Chondrocyte (in vitro differentiated cells): Measurements from ENCODE around the gene ZBTB46. TPM values are rescaled to one million over a fixed set of nuclear protein-coding genes. Genes with fewer than 3 reads are reported as not detected.
"Not testable (repeated sequence)": the region's sequence is repeated elsewhere in the genome, so short reads cannot be mapped to it uniquely, and the experiment has no call there.

Experiments
- DNase-seq: peaks from one replicate; pipeline ENCODE4 v3.0.0; 2021; ENCODE audit warnings: mixed read lengths, low spot score
- H3K27ac Mint-ChIP-seq: one replicate; pipeline ENCODE4 v1.8.0; 2021; ENCODE audit warnings: mild to moderate bottlenecking, moderate library complexity, mixed read lengths; ENCODE audit not compliant: unreplicated experiment
- H3K27me3 Mint-ChIP-seq: 2 replicates; pipeline ENCODE4 v1.8.0; 2021; ENCODE audit warnings: low read depth, mixed read lengths
- H3K36me3 Mint-ChIP-seq: 2 replicates; pipeline ENCODE4 v1.8.0; 2021; ENCODE audit warnings: low read depth, mixed read lengths
- H3K4me1 Mint-ChIP-seq: 2 replicates; pipeline ENCODE4 v1.8.0; 2021; ENCODE audit warnings: low read depth, mild to moderate bottlenecking, mixed read lengths
- H3K4me3 Mint-ChIP-seq: one replicate; pipeline ENCODE4 v1.8.0; 2021; ENCODE audit warnings: mild to moderate bottlenecking, moderate library complexity, mixed read lengths; ENCODE audit not compliant: unreplicated experiment
- H3K9me3 Mint-ChIP-seq: 2 replicates; pipeline ENCODE4 v1.8.0; 2021; ENCODE audit warnings: low read depth, mixed read lengths
- CTCF ChIP-seq: fragments of 200-600 bp; sonication (generic); IDR thresholded peaks from 2 replicates; pipeline ENCODE4 v1.5.0; 2021; ENCODE audit warnings: antibody characterized with exemption, mild to moderate bottlenecking, moderate library complexity
- total RNA-seq: library from RNA; stranded (reverse); gene quantifications from 3 replicates; pipeline ENCODE4 v1.2.1, GENCODE V29; 2021

ZBTB46 gene
- total RNA-seq, 1 donor from 2014 or later: 6.0 TPM

- Mint-ChIP-seq H3K27me3 (no peaks in the 10 kb centered on the region), H3K9me3 (no peaks in the 10 kb centered on the region), H3K4me3 (no peak overlapping the region), H3K27ac (no peak overlapping the region), H3K36me3 (no peaks in the 10 kb centered on the region), H3K4me1 (no peaks in the 10 kb centered on the region)
- DNase-seq: no peak
- no peak for TF ChIP-seq CTCF
Measured at GRCh38 chr20:63807654-63808053, 23.4 kb downstream of the ZBTB46 start.

DNA sequence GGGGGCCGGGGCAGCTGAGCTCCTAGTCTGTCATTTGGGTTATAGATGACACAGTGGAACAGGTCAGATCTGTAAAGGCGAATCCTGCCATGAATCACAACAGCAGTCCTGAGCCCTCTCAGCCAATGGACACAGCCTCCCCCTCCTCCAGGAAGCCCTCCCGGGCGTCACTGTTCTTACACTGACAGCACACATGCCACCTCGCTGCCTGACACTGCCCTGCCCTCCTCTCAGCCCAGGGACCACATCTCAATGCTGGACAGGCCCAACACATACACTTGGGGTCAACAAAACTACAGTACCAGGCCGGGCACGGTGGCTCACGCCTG lies 26.8 kb downstream of the ZBTB46 start:
- Mint-ChIP-seq H3K27ac (no peak overlapping the region), H3K4me1 (no peaks in the 10 kb centered on the region), H3K4me3 (no peak overlapping the region), H3K9me3 (peaks cover 2% of the 10 kb centered on the region), H3K27me3 (no peaks in the 10 kb centered on the region), H3K36me3 (peaks cover 2% of the 10 kb centered on the region)
- DNase-seq: no peak
- no peak for TF ChIP-seq CTCF

DNA sequence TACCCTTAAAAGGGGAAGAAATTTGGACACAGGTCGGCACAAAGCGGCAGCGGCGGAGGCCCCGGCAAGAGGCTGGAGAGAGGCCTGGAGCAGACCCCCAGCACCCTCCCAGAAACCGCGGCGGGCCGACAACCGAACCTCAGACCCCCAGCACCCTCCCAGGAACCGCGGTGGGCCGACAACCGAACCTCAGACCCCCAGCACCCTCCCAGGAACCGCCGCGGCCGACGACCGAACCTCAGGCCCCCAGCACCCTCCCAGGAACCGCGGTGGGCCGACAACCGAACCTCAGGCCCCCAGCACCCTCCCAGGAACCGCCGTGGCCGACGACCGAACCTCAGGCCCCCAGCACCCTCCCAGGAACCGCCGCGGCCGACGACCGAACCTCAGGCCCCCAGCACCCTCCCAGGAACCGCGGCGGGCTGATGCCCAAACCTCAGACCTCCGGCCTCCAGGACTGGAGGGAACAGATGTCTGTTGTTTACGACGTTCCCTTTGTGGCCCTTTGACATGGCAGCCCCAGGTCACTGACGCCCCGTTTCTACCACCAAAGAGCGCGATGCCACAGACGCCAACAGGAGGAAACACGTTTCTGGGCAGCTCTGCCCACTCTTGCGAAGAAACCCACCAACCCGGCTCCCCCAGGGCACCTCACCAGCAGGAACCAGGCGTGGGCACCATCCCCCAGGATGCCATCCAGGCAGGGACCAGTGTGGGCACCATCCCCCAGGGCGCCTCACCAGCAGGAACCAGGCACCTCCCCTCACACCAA lies 28.4 kb downstream of the ZBTB46 start:
- TF ChIP-seq CTCF: no peak
- no peaks in the 10 kb centered on the region for H3K27me3 Mint-ChIP-seq
- H3K27ac Mint-ChIP-seq: no peak overlapping the region
- no peaks in the 10 kb centered on the region for H3K4me1 Mint-ChIP-seq
- no peak overlapping the region for H3K4me3 Mint-ChIP-seq
- DNase-seq: no peak
- H3K36me3 Mint-ChIP-seq: peaks cover 2% of the 10 kb centered on the region
- peaks cover 2% of the 10 kb centered on the region for H3K9me3 Mint-ChIP-seq

GRCh38 chr20:63801174-63801573 lies 29.9 kb downstream of the ZBTB46 start:
- H3K27ac Mint-ChIP-seq, H3K4me3 Mint-ChIP-seq, H3K9me3 Mint-ChIP-seq, H3K27me3 Mint-ChIP-seq, H3K36me3 Mint-ChIP-seq, DNase-seq, H3K4me1 Mint-ChIP-seq: not testable (repeated sequence)

GRCh38 chr20:63800411-63800810 lies 30.7 kb downstream of the ZBTB46 start:
- not testable (repeated sequence) for DNase-seq, H3K9me3 Mint-ChIP-seq, H3K4me3 Mint-ChIP-seq, H3K36me3 Mint-ChIP-seq, H3K4me1 Mint-ChIP-seq, H3K27me3 Mint-ChIP-seq, H3K27ac Mint-ChIP-seq

DNA sequence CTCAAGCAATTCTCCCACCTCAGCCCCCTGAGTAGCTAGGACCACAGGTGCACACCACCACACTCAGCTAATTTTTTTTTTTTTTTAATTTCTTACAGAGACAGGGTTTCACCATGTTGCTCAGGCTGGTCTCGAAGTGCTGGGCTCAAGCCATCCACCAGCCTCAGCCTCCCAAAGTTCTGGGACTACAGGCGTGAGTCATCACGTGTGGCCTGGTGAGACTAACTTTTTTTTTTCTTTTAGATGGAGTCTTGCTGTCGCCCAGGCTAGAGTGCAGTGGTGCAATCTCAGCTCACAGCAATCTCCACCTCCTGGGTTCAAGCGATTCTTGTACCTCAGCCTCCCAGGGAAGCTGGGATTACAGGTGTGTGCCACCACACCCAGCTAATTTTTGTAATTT lies 31.9 kb downstream of the ZBTB46 start:
- H3K4me3 Mint-ChIP-seq, H3K36me3 Mint-ChIP-seq, H3K27ac Mint-ChIP-seq, H3K4me1 Mint-ChIP-seq, H3K9me3 Mint-ChIP-seq, H3K27me3 Mint-ChIP-seq, DNase-seq: not testable (repeated sequence)

DNA sequence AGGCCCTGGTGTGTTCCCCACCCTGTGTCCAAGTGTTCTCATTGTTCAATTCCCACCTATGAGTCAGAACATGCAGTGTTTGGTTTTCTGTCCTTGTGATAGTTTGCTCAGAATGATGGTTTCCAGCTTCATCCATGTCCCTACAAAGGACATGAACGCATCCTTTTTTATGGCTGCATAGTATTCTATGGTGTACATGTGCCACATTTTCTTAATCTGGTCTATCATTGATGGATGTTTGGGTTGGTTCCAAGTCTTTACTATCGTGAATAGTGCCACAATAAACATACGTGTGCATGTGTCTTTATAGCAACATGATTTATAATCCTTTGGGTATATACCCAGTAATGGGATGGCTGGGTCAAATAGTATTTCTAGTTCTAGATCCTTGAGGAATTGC lies 33.9 kb downstream of the ZBTB46 start:
- H3K27me3 Mint-ChIP-seq, H3K27ac Mint-ChIP-seq, DNase-seq, H3K4me3 Mint-ChIP-seq, H3K36me3 Mint-ChIP-seq, H3K4me1 Mint-ChIP-seq, H3K9me3 Mint-ChIP-seq: not testable (repeated sequence)
